NT2/D1 (cell line): ENCODE results near the gene OPTC.

ENCODE experiments used
- SUZ12 ChIP-seq: IDR thresholded peaks from 2 replicates; pipeline ENCODE4 v1.6.1; 2011; ENCODE audit not compliant: insufficient read length, insufficient read depth; ENCODE audit errors: extremely low read depth
- YY1 ChIP-seq: IDR thresholded peaks from 2 replicates; pipeline ENCODE4 v1.6.1; 2011; ENCODE audit not compliant: insufficient read length, insufficient read depth
- ZNF274 ChIP-seq: IDR thresholded peaks from 2 replicates; pipeline ENCODE4 v1.6.1; 2011; ENCODE audit warnings: mild to moderate bottlenecking, low read depth, low read length

DNA sequence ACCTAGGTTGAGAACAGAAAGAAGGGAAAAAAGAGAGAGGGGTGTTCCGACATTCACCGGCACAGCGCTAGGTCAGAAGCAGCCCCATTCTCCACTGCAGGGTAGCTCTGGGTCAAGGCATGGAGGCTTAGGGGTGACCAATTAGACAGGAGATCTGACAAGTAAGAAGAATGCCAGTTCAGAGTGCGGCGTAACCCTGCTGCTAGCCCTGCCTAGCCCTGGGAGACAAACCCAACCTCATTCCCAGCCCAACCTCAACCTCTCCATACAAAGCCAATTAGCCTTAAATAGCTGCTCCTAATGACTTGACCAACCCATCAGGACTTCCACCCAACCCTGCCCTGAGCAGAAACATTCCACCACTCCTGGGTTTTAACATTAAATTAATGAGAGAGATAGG is 15.0 kb upstream of the OPTC start:
- TF ChIP-seq YY1 (no peak), ZNF274 (no peak), SUZ12 (no peak)
